ENCODE data around the gene DNASE1L2. TPM values are rescaled to one million over a fixed set of nuclear protein-coding genes. Genes with fewer than 3 reads are reported as not detected.

Gene DNASE1L2
- total and polyA plus RNA-seq, 2 of the 4 experiments (the other 2 are of a cell fraction) = 0.18 to 0.75 TPM

DNA sequence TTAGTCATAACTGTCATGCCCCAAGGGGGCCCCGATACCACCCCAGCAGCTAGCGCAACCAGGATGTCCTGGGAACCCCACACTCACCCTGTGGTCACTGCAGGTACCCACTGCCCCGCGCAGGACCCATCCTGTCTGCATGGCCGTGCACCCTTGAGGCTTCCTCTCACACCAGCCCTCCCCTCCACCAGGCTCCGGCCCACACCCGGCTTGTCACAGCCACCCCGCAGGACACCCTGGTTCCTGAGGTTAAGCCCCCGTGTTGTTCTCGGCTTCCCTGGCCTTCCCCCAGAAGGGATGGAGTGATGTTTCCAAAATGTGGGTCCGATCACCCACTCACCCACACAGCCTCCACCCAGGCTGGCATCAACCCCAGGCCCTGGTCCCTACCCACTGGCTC is 7.5 kb downstream of the DNASE1L2 start:
- Histone ChIP-seq H2AFZ (replicated peaks; ENCODE audit: low read length, poor library complexity) (no peak overlapping the region), H4K20me1 (ENCODE audit: insufficient read depth, low read length) (no peaks in the 10 kb centered on the region; the same call in none of the 2 replicates), H3K27ac (ENCODE audit: insufficient read depth, low read length) (no peak overlapping the region), H4K91ac (ENCODE audit: insufficient read depth, low read depth, low read length) (no peak overlapping the region), H3K9me1 (ENCODE audit: insufficient read depth, low read length) (0 out of 2 replicates have a peak, but pooled peaks cover 2% of the 10 kb centered on the region), H3K4me2 (ENCODE audit: low read depth, low read length) (no peak overlapping the region), H3K4ac (ENCODE audit: low read depth, low read length) (no peak overlapping the region), H3K4me1 (ENCODE audit: control insufficient read depth, insufficient read depth, low read length) (no peaks in the 10 kb centered on the region), H3K27me3 (ENCODE audit: control insufficient read depth, insufficient read depth, low read length) (no peaks in the 10 kb centered on the region), H3K4me3 (ENCODE audit: insufficient read depth, low read depth, low read length) (no peak overlapping the region), H2BK5ac (ENCODE audit: low read depth, low read length, poor library complexity, severe bottlenecking) (no peak overlapping the region), H3K18ac (ENCODE audit: low read depth, low read length) (no peak overlapping the region), H2AK5ac (ENCODE audit: low read depth, low read length) (no peak overlapping the region), H3K56ac (ENCODE audit: extremely low read depth, insufficient read depth, low read length) (no peak overlapping the region), H3K79me1 (ENCODE audit: low read depth in 1 of 2, low read length in 2 of 2) (peaks cover 14 to 30% of the 10 kb centered on the region in 2 experiments), H3K23ac (ENCODE audit: low read depth, low read length) (no peak overlapping the region), H3K9me3 (ENCODE audit: control insufficient read depth, insufficient read depth, low read length) (no peaks in the 10 kb centered on the region), H2AK9ac (replicated peaks; ENCODE audit: low read depth, low read length, poor library complexity) (peak overlapping the region; percentile 42), H2BK15ac (ENCODE audit: low read depth, low read length) (no peak overlapping the region), H3K9ac (ENCODE audit: low read depth, low read length) (no peak overlapping the region), H2BK120ac (ENCODE audit: low read depth, low read length) (no peak overlapping the region), H2BK20ac (ENCODE audit: low read depth, low read length) (no peak overlapping the region), H4K5ac (ENCODE audit: low read depth, low read length) (no peak overlapping the region), H3K14ac (replicated peaks; ENCODE audit: low read depth, low read length) (no peak overlapping the region), H4K8ac (ENCODE audit: low read depth in 2 of 2, low read length in 2 of 2) (no peak overlapping the region), H3K36me3 (ENCODE audit: control insufficient read depth, insufficient read depth, low read length) (peaks cover 51% of the 10 kb centered on the region)
- TF ChIP-seq MAFK (IDR thresholded peaks at IDR 0.05; ENCODE audit: low read depth, low read length) (no peak), CEBPB (IDR thresholded peaks at IDR 0.05; ENCODE audit: low read depth, low read length) (no peak), BHLHE40 (IDR thresholded peaks at IDR 0.05; ENCODE audit: low read depth, low read length) (no peak), RAD21 (IDR thresholded peaks at IDR 0.05; ENCODE audit: low read length) (no peak), ELK1 (IDR thresholded peaks at IDR 0.05; ENCODE audit: borderline replicate concordance, low read depth, low read length) (no peak), CHD1 (IDR thresholded peaks at IDR 0.05; ENCODE audit: low read depth, low read length) (no peak), CTCF (conservative IDR thresholded peaks at IDR 0.05; ENCODE audit: low read depth, low read length) (no peak), RFX5 (IDR thresholded peaks at IDR 0.05; ENCODE audit: low read depth, low read length) (no peak), FOS (IDR thresholded peaks at IDR 0.05; ENCODE audit: low read depth, low read length) (no peak), POLR2A (IDR thresholded peaks at IDR 0.05; ENCODE audit: low read depth, low read length) (no peak), SMC3 (IDR thresholded peaks at IDR 0.05; ENCODE audit: low read depth, low read length) (no peak), NFE2L2 (IDR thresholded peaks at IDR 0.05; ENCODE audit: low read depth, low read length) (no peak), MXI1 (IDR thresholded peaks at IDR 0.05; ENCODE audit: borderline replicate concordance, low read depth, low read length) (no peak), MAZ (IDR thresholded peaks at IDR 0.05; ENCODE audit: borderline replicate concordance, low read depth, low read length) (no peak)
- TF ChIP-seq, protein P1, sequence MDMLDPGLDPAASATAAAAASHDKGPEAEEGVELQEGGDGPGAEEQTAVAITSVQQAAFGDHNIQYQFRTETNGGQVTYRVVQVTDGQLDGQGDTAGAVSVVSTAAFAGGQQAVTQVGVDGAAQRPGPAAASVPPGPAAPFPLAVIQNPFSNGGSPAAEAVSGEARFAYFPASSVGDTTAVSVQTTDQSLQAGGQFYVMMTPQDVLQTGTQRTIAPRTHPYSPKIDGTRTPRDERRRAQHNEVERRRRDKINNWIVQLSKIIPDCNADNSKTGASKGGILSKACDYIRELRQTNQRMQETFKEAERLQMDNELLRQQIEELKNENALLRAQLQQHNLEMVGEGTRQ (IDR thresholded peaks at IDR 0.05; ENCODE audit: low read depth, low read length) = no peak
- ATAC-seq (ENCODE audit: low read depth) (no peak), DNase-seq (no peak)
- POLR2A ChIA-PET (ENCODE audit: unreplicated experiment) = no interaction called here
- no TSS peak for BruUV-seq (replicated peaks)
- WGBS, 2 experiments (ENCODE audit: extremely low coverage in 2 of 2, insufficient read length in 1 of 2) = 100% methylated on average over 4 of the region's 11 CpGs; no CpG with 5 or more reads in 1 of the 2 experiments
- CTCF ChIA-PET = interaction anchor here (0.5 kb wide), 1 partner anchor 406 kb away, joined by 7 read pairs; no protein-coding TSS in a partner anchor
- dilution Hi-C loops (cut with HindIII; ENCODE audit: low sequenced_read_pairs, unreplicated experiment) (no loop called here), intact Hi-C loops (cut with micrococcal nuclease) (no loop called here), in situ Hi-C loops (cut with MboI; ENCODE audit: low sequenced_read_pairs) (no loop called here)

All from IMR-90 (cell line).